Measurements from ENCODE around the gene LRMDA.

Gene LRMDA

DNA sequence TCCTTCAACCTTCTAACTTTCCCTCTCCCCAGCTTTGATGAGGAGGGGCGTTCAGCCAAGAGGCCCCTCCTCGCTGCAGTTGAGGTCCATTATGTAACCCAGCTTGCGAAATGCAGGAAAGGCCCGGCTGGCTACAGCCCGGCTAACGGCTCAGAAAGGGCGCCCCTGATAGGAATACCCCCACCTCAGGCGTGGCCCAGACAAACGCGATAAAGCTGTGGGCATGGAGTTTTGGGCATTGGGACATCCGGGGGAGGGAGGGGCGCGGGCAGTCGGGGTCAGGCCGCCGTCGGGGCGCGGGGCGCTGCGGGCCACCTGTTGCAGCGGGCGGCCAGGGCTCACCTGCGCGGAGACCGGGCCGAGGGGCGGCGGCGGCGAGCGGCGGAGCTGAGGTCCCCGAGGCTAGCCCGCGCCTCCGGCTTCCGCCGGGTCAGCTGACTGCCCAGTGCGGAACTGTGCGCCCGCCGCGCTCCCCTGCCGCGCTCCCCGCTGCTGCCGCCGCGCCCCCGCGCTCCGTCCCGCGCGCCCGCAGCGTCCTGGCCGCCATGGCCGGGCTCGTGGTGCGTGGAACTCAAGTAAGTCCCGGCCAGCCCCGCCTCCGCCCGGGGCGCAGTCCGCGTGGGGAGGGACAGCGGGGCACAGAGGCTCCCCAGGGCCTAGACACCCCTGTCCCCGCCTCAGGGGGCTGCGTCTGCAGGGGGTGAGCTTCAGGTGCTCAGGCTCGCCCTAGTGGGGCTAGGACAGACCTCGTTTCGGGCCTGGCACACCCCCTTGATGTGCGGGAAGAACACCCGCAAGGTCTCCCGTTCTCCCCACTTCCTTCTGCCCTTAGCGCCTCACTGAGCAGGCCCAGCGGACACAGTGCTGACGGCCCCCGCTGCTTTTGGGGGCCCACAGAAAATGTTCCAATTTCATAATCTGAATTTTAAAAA is at the start of gene LRMDA:
Gene LRMDA, plus strand, starts transcription at position 445 of the 932 bp plus-strand sequence.
- TF ChIP-seq, protein P1, sequence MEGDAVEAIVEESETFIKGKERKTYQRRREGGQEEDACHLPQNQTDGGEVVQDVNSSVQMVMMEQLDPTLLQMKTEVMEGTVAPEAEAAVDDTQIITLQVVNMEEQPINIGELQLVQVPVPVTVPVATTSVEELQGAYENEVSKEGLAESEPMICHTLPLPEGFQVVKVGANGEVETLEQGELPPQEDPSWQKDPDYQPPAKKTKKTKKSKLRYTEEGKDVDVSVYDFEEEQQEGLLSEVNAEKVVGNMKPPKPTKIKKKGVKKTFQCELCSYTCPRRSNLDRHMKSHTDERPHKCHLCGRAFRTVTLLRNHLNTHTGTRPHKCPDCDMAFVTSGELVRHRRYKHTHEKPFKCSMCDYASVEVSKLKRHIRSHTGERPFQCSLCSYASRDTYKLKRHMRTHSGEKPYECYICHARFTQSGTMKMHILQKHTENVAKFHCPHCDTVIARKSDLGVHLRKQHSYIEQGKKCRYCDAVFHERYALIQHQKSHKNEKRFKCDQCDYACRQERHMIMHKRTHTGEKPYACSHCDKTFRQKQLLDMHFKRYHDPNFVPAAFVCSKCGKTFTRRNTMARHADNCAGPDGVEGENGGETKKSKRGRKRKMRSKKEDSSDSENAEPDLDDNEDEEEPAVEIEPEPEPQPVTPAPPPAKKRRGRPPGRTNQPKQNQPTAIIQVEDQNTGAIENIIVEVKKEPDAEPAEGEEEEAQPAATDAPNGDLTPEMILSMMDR (IDR thresholded peaks at IDR 0.05) = no peak
- no peak for DNase-seq (ENCODE audit: low spot score)
- Histone ChIP-seq H3K4me3 (peak within 1 kb of the TSS; percentile 83), H3K27ac (peak within 1 kb of the TSS; percentile 67 to 83)

GRCh38 chr10:75386128-75386527 is 45.3 kb upstream of the LRMDA start:
- no peak for DNase-seq (ENCODE audit: low spot score)
- H3K4me3 ChIP-seq = no peak overlapping the region
- TF ChIP-seq, protein P1 (IDR thresholded peaks at IDR 0.05) = no peak

DNA sequence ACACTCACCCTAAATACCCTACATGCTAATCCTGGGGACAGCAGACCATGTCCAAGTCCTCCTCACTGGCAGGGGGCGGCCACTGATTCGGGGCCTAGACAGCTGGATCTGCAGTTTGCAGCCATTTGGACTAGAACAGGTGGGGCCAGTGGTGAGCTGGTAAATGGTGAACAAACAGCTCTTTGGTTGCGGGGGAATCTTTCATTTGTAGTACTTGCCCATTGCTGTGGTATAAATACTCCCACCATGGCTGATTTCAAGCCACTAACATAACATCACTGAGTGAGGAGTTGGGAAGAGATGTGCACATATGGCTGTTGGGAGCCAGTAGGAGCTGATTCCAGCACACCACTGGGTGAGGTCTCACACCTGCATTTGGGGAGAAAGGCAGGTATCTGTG is 43.3 kb upstream of the LRMDA start:
- Histone ChIP-seq H3K27ac (no peak overlapping the region), H3K4me3 (no peak overlapping the region)
- DNase-seq (ENCODE audit: low spot score) = no peak
- TF ChIP-seq, protein P1 (IDR thresholded peaks at IDR 0.05) = no peak

More at GRCh38 chr10:75386128-75386527, 45.3 kb upstream of the LRMDA start:
- no peak overlapping the region for H3K27ac ChIP-seq

- TF ChIP-seq, protein P1 (IDR thresholded peaks at IDR 0.05) = no peak
- H3K4me3 ChIP-seq = no peak overlapping the region
Observed at GRCh38 chr10:75390178-75390577, 41.2 kb upstream of the LRMDA start.

DNA sequence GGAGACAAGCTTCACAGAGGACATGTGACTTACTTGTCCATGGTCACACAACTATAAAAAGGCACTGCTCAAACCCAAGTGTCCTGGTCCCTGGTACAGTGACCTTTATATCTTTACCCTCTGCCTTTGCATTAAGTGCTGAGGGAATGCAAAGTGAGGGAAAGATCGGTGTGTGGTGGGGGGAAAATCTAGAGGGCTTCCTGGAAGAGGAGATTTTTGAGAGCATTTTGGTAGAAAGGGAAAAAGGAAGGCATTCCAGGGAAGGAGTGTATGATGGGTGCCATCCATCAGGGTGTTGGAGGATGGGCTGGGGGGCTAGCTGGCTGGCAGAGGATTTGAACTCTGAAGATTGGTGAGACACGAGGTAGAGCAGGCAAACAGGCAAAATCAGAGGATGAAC is 39.2 kb upstream of the LRMDA start:
- TF ChIP-seq, protein P1 (IDR thresholded peaks at IDR 0.05) = no peak
- Histone ChIP-seq H3K4me3 (no peak overlapping the region), H3K27ac (no peak overlapping the region)
- DNase-seq (ENCODE audit: low spot score) = no peak

More at GRCh38 chr10:75390178-75390577, 41.2 kb upstream of the LRMDA start:
- DNase-seq (ENCODE audit: low spot score) = no peak
- no peak overlapping the region for H3K27ac ChIP-seq

- no peak overlapping the region for H3K4me3 ChIP-seq
- TF ChIP-seq, protein P1 (IDR thresholded peaks at IDR 0.05) = no peak
Observed at GRCh38 chr10:75392744-75393143, 38.7 kb upstream of the LRMDA start.

GRCh38 chr10:75394221-75394620 is 37.2 kb upstream of the LRMDA start:
- Histone ChIP-seq H3K27ac (no peak overlapping the region), H3K4me3 (no peak overlapping the region)
- DNase-seq (ENCODE audit: low spot score) = no peak
- TF ChIP-seq, protein P1 (IDR thresholded peaks at IDR 0.05) = no peak

More at GRCh38 chr10:75392744-75393143, 38.7 kb upstream of the LRMDA start:
- no peak for DNase-seq (ENCODE audit: low spot score)
- H3K27ac ChIP-seq = no peak overlapping the region

Measured in coronary artery (tissue), 2 donors.